HAP-1 (cell line): ENCODE data around the gene ZNF709.
"Not testable (repeated sequence)": the region's sequence is repeated elsewhere in the genome, so short reads cannot be mapped to it uniquely, and the experiment has no call there.

Experiments
- DNase-seq, 2 experiments: peaks; one replicate each; pipeline ENCODE4 v3.0.0-alpha.2; 2016 to 2020; ENCODE audit warnings: low spot score in 2 of 2
- H3K27me3 ChIP-seq: fragments of 250-450 bp; sonication (Bioruptor Pico); 2 replicates; pipeline ENCODE4 v1.5.1; 2020; ENCODE audit warnings: low read depth, mild to moderate bottlenecking, moderate library complexity
- H3K36me3 ChIP-seq: fragments of 250-450 bp; sonication (Bioruptor Pico); replicated peaks from 2 replicates; pipeline ENCODE4 v1.5.1; 2020; ENCODE audit warnings: mild to moderate bottlenecking
- H3K4me1 ChIP-seq: fragments of 250-450 bp; sonication (Bioruptor Pico); 2 replicates; pipeline ENCODE4 v1.5.1; 2020; ENCODE audit warnings: mild to moderate bottlenecking
- H3K4me3 ChIP-seq: fragments of 250-450 bp; sonication (Bioruptor Pico); 2 replicates; pipeline ENCODE4 v1.5.1; 2020; ENCODE audit warnings: mild to moderate bottlenecking, moderate library complexity
- H3K9me3 ChIP-seq: fragments of 250-450 bp; sonication (Bioruptor Pico); 2 replicates; pipeline ENCODE4 v1.5.1; 2020; ENCODE audit warnings: mild to moderate bottlenecking, moderate library complexity
- in situ Hi-C: fragments of 300-500 bp; cut with MboI; formaldehyde crosslinking; loops from 3 replicates; pipeline ENCODE4 v1.14.3; 2020; ENCODE audit warnings: low sequenced_read_pairs, inconsistent platforms, mixed read lengths

Gene ZNF709

GRCh38 chr19:12482509-12482886 lies 2.1 kb downstream of the ZNF709 start:
- Histone ChIP-seq H3K36me3 (no peaks in the 10 kb centered on the region), H3K27me3 (no peaks in the 10 kb centered on the region), H3K4me3 (no peak overlapping the region), H3K9me3 (no peaks in the 10 kb centered on the region), H3K4me1 (no peaks in the 10 kb centered on the region)
- in situ Hi-C loops = no loop called here
- DNase-seq = no peak

GRCh38 chr19:12481781-12482508 lies 2.7 kb downstream of the ZNF709 start:
- Histone ChIP-seq H3K9me3 (no peaks in the 10 kb centered on the region), H3K4me3 (no peak overlapping the region), H3K36me3 (no peaks in the 10 kb centered on the region), H3K4me1 (no peaks in the 10 kb centered on the region), H3K27me3 (no peaks in the 10 kb centered on the region)
- DNase-seq = no peak
- in situ Hi-C loops = no loop called here

- H3K36me3 ChIP-seq = no peaks in the 10 kb centered on the region
- H3K4me3 ChIP-seq = no peak overlapping the region
- DNase-seq = no peak
- H3K9me3 ChIP-seq = no peaks in the 10 kb centered on the region
- no peaks in the 10 kb centered on the region for H3K27me3 ChIP-seq
- H3K4me1 ChIP-seq = no peaks in the 10 kb centered on the region
- in situ Hi-C loops = no loop called here
Measured at GRCh38 chr19:12478234-12478941, 6.2 kb downstream of the ZNF709 start.

- in situ Hi-C loops, H3K4me3 ChIP-seq, H3K4me1 ChIP-seq, H3K36me3 ChIP-seq, DNase-seq, H3K27me3 ChIP-seq: not testable (repeated sequence)
- H3K9me3 ChIP-seq = peaks cover 17% of the 10 kb centered on the region
Measured at GRCh38 chr19:12467651-12468050, 17.0 kb downstream of the ZNF709 start.

GRCh38 chr19:12465211-12465610 lies 19.4 kb downstream of the ZNF709 start:
- no peaks in the 10 kb centered on the region for H3K4me1 ChIP-seq
- peaks cover 3% of the 10 kb centered on the region for H3K36me3 ChIP-seq
- no peak for DNase-seq
- in situ Hi-C loops = no loop called here
- peaks cover 14% of the 10 kb centered on the region for H3K9me3 ChIP-seq
- no peaks in the 10 kb centered on the region for H3K27me3 ChIP-seq
- no peak overlapping the region for H3K4me3 ChIP-seq

GRCh38 chr19:12464769-12465168 lies 19.8 kb downstream of the ZNF709 start:
- H3K36me3 ChIP-seq = peaks cover 3% of the 10 kb centered on the region
- H3K27me3 ChIP-seq = no peaks in the 10 kb centered on the region
- peaks cover 14% of the 10 kb centered on the region for H3K9me3 ChIP-seq
- no peaks in the 10 kb centered on the region for H3K4me1 ChIP-seq
- DNase-seq = no peak
- in situ Hi-C loops = no loop called here
- no peak overlapping the region for H3K4me3 ChIP-seq

- DNase-seq, in situ Hi-C loops, H3K27me3 ChIP-seq, H3K4me1 ChIP-seq, H3K4me3 ChIP-seq, H3K36me3 ChIP-seq: not testable (repeated sequence)
- peaks cover 14% of the 10 kb centered on the region for H3K9me3 ChIP-seq
Measured at GRCh38 chr19:12464139-12464538, 20.5 kb downstream of the ZNF709 start.

GRCh38 chr19:12453495-12453894 lies 31.1 kb downstream of the ZNF709 start:
- no peaks in the 10 kb centered on the region for H3K36me3 ChIP-seq

GRCh38 chr19:12450844-12451243 lies 33.8 kb downstream of the ZNF709 start:
- no peak overlapping the region for H3K4me3 ChIP-seq
- H3K4me1 ChIP-seq = no peaks in the 10 kb centered on the region
- no peak for DNase-seq
- H3K36me3 ChIP-seq = no peaks in the 10 kb centered on the region
- no peaks in the 10 kb centered on the region for H3K27me3 ChIP-seq
- in situ Hi-C loops = no loop called here
- H3K9me3 ChIP-seq = peaks cover 5% of the 10 kb centered on the region; the same call in 1 of the 2 replicates

More at GRCh38 chr19:12453495-12453894, 31.1 kb downstream of the ZNF709 start:
- no peaks in the 10 kb centered on the region for H3K27me3 ChIP-seq
- H3K9me3 ChIP-seq = peaks cover 5% of the 10 kb centered on the region; the same call in 1 of the 2 replicates
- no peak for DNase-seq
- in situ Hi-C loops = no loop called here
- no peaks in the 10 kb centered on the region for H3K4me1 ChIP-seq
- no peak overlapping the region for H3K4me3 ChIP-seq

GRCh38 chr19:12448808-12449207 lies 35.8 kb downstream of the ZNF709 start:
- Histone ChIP-seq H3K4me1 (no peaks in the 10 kb centered on the region), H3K36me3 (no peaks in the 10 kb centered on the region), H3K9me3 (0 out of 2 replicates have a peak, but pooled peaks cover 4% of the 10 kb centered on the region), H3K4me3 (no peak overlapping the region), H3K27me3 (no peaks in the 10 kb centered on the region)
- no peak for DNase-seq
- in situ Hi-C loops = no loop called here

GRCh38 chr19:12440541-12441316 lies 43.9 kb downstream of the ZNF709 start, which contains the start of gene ZNF443:
ZNF443 (minus strand) TSS chr19:12441021; CDS start chr19:12440914, 107 bp downstream.
- H3K36me3 ChIP-seq = no peaks in the 10 kb centered on the region
- peak within 1 kb of the TSS; percentile 69 for H3K4me3 ChIP-seq
- DNase-seq = peak; percentile 99 to 100
- 0 out of 2 replicates have a peak, but pooled peaks cover 4% of the 10 kb centered on the region for H3K9me3 ChIP-seq
- H3K4me1 ChIP-seq = no peaks in the 10 kb centered on the region
- no peaks in the 10 kb centered on the region for H3K27me3 ChIP-seq
- in situ Hi-C loops = no loop called here

GRCh38 chr19:12439686-12440540 lies 44.7 kb downstream of the ZNF709 start:
- H3K27me3 ChIP-seq, in situ Hi-C loops, H3K4me1 ChIP-seq, H3K36me3 ChIP-seq, H3K9me3 ChIP-seq: not testable (repeated sequence)
- H3K4me3 ChIP-seq = peak overlapping the region; percentile 69
- DNase-seq = peak in 1 of 2 experiments; percentile 56

GRCh38 chr19:12430726-12431299 lies 53.8 kb downstream of the ZNF709 start:
- H3K4me1 ChIP-seq, H3K4me3 ChIP-seq, H3K9me3 ChIP-seq, H3K36me3 ChIP-seq, DNase-seq, in situ Hi-C loops, H3K27me3 ChIP-seq: not testable (repeated sequence)
